Measurements from ENCODE around the gene YPEL1.
A peak's percentile ranks its signal among the peaks of the same experiment; 100 is the strongest.

The YPEL1 gene

DNA sequence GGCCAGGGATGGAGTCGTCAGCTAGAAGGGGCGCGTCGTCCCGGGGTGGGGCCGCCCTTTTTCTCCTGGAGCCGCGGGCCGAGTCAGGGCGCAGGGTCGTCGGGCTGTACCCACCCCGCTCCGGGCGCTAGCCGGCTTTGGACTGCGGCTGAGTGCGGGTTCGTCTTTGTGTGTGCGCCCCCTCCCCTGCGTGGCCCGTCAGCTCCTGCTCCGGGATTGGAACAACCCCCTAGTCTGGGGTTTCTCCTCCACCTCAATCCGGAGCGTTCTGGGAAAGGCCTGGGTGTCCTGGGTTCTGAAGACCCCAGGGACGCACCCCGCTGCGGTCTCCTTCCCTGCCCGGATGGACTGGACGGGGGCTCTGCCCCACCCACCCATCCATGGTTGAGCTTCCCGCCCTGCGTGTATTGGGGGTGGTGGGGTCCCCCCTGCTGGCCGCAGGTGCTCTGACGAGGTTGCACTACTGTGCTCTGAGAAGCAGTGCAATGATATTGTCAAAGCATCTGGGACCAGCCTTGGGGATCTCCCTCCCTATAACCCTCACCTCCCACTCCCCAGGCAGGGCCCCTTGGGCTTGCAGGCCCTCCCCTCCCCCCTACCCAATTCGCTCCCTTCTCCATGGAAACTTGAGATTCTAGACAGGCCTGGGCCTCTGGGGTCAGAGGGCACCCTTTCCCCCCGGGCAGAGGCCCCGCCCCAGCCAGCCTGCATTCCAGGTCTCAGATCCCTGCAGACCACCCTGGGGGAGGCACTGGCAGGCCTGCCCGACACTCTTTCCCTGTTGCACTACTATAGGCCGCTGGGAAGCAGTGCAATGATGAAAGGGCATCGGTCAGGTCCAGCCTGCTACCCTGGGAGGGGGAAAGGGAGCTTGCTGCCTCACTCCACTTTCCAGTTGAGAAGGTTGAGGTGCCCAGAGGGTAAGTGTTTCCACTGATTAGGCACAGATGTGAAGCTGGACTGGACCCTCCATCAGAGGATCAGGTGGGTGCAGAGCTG, 82.7 kb downstream of the YPEL1 start:
- H3K27me3 ChIP-seq (ENCODE audit: insufficient read depth, low read length) = no peaks in the 10 kb centered on the region
- peaks cover 24% of the 10 kb centered on the region for H3K36me3 ChIP-seq (ENCODE audit: insufficient read depth, low read depth, low read length)
- peak overlapping the region; percentile 78 for H3K27ac ChIP-seq (ENCODE audit: low read length)
- H3K4me1 ChIP-seq (ENCODE audit: insufficient read depth, low read length) = peaks cover 11% of the 10 kb centered on the region; the same call in 1 of the 2 replicates
- H3K9me3 ChIP-seq (ENCODE audit: insufficient read depth, low read depth, low read length) = no peaks in the 10 kb centered on the region
- H3K4me3 ChIP-seq (ENCODE audit: low read length) = peak overlapping the region; percentile 87
- H3K9ac ChIP-seq (ENCODE audit: low read depth, low read length) = peak overlapping the region; percentile 92

DNA sequence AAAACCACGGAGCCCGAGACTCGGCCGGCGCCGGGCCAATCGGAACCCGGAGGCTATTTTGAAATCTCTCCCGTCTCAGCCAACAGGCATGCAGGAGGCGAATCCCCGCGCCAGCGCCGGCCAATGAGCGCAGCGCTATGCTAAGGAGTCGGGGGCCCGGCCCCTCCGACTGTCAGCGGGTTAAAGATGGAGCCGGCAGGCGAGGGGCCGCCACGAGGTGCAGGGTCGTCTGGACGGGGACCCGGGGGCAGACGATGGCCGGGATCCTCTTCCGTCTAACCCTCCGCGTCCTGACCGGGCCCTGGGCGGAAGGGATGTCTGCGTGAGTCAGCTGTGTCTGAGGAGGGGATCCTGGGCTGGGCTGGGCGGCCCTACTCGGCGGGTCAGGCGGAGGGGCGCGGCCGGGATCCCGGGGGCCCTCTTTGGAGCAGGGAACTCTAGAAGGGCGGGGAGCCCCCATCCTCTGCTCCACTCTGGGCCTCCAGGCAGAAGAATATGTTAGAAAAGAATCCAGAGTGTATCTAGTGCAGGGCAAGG, 83.5 kb downstream of the YPEL1 start:
- Histone ChIP-seq H3K4me1 (ENCODE audit: insufficient read depth, low read length) (peaks cover 11% of the 10 kb centered on the region; the same call in 1 of the 2 replicates), H3K9me3 (ENCODE audit: insufficient read depth, low read depth, low read length) (no peaks in the 10 kb centered on the region), H3K27me3 (ENCODE audit: insufficient read depth, low read length) (no peaks in the 10 kb centered on the region), H3K4me3 (ENCODE audit: low read length) (peak overlapping the region; percentile 87), H3K36me3 (ENCODE audit: insufficient read depth, low read depth, low read length) (peaks cover 24% of the 10 kb centered on the region), H3K27ac (ENCODE audit: low read length) (peak overlapping the region; percentile 78), H3K9ac (ENCODE audit: low read depth, low read length) (peak overlapping the region; percentile 92; the same call in 1 of the 2 replicates)

DNA sequence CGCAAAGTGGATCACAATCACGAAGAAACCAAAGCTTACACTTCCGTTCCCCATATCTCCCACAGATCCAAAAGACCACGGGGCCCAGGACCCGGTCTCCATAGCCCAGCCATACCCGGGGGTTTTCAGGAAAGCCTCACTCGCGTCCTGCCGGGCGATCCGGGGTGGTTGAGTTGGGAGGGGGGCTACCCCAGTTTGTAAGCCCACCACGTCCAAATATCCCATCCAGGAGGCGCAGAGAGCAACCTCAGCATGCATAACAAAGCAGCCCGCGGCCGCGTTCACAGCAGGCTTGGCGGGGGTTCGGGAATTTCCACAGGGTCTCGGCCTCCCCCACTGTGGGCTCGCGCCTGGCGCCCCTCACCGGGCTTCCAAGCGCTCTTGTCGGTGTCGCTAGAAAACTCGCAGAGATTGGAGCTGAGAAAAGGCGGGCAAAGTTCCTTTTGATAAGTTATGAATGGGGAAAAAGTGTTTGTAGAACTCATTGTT, 84.0 kb downstream of the YPEL1 start:
- H3K9ac ChIP-seq (ENCODE audit: low read depth, low read length) = peak overlapping the region; percentile 92
- H3K36me3 ChIP-seq (ENCODE audit: insufficient read depth, low read depth, low read length) = peaks cover 24% of the 10 kb centered on the region
- H3K27me3 ChIP-seq (ENCODE audit: insufficient read depth, low read length) = no peaks in the 10 kb centered on the region
- peak overlapping the region; percentile 57 for H3K27ac ChIP-seq (ENCODE audit: low read length)
- H3K4me1 ChIP-seq (ENCODE audit: insufficient read depth, low read length) = peaks cover 7% of the 10 kb centered on the region; the same call in 1 of the 2 replicates
- H3K4me3 ChIP-seq (ENCODE audit: low read length) = peak overlapping the region; percentile 87
- no peaks in the 10 kb centered on the region for H3K9me3 ChIP-seq (ENCODE audit: insufficient read depth, low read depth, low read length)

DNA sequence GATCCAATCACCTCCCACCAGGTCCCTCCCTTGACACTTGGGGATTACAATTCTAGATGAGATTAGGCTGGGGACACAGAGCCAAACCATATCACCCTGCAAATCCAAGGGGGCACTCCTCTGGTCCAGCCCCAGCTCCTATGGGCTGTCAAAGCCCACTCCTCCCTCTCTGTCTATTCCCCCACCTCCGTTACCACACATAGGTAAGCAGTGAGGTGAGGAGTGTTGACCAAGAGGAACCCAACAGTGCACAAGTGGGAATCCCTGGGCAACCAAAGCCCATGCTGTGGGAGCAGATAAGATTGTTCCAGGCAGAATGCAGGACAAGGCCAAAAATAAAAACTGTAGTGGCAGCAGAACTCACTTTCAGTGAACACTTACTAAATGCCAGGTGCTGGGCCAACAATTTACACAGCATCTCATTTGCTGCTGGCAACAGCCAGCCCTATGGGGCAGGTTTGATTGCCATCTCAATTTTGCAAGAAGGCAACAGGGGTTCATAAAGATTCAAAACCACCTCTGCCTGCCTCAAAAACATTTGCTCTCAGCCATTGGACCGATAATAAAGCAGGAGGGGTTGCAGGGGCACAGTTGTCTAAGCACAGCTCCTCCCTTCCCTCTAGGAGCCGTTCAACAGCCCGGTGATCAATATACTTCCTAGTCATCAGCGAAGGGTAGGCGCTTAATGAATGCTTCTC, 84.6 kb downstream of the YPEL1 start:
- H3K9me3 ChIP-seq (ENCODE audit: insufficient read depth, low read depth, low read length) = no peaks in the 10 kb centered on the region
- H3K27me3 ChIP-seq (ENCODE audit: insufficient read depth, low read length) = no peaks in the 10 kb centered on the region
- peak overlapping the region; percentile 57 for H3K27ac ChIP-seq (ENCODE audit: low read length)
- peak overlapping the region; percentile 87 for H3K4me3 ChIP-seq (ENCODE audit: low read length)
- H3K36me3 ChIP-seq (ENCODE audit: insufficient read depth, low read depth, low read length) = peaks cover 28% of the 10 kb centered on the region
- H3K9ac ChIP-seq (ENCODE audit: low read depth, low read length) = peak overlapping the region; percentile 92
- H3K4me1 ChIP-seq (ENCODE audit: insufficient read depth, low read length) = peaks cover 6% of the 10 kb centered on the region; the same call in 1 of the 2 replicates

DNA sequence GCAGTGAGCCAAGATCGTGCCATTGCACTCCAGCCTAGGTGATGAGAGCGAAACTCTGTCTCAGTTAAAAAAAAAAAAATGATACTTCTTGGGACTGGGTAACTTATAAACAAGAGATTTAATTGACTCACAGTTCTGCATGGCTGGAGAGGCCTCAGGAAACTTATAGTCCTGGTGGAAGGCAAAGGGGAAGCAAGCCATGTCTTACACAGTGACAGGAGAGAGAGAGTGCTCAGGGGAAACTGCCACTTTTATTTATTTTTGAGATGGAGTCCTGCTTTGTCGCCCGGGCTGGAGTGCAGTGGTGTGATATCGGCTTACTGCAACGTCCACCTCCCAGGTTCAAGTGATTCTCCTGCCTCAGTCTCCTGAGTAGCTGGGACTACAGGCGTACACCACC, 85.3 kb downstream of the YPEL1 start:
- Histone ChIP-seq H3K9ac (ENCODE audit: low read depth, low read length) (peak overlapping the region; percentile 92; the same call in 1 of the 2 replicates), H3K4me1 (ENCODE audit: insufficient read depth, low read length) (peaks cover 6% of the 10 kb centered on the region; the same call in 1 of the 2 replicates), H3K9me3 (ENCODE audit: insufficient read depth, low read depth, low read length) (no peaks in the 10 kb centered on the region), H3K4me3 (ENCODE audit: low read length) (no peak overlapping the region), H3K36me3 (ENCODE audit: insufficient read depth, low read depth, low read length) (peaks cover 32% of the 10 kb centered on the region), H3K27me3 (ENCODE audit: insufficient read depth, low read length) (no peaks in the 10 kb centered on the region), H3K27ac (ENCODE audit: low read length) (no peak overlapping the region)

Data from iPS-20b (cell line).